Stomach (tissue), 4 donors: ENCODE measurements around the gene TUBB6.

Source experiments
- CTCF ChIP-seq, 7 experiments: fragments of 450-650 bp in 4 of 7; fragments of 200-600 bp in 3 of 7; sonication (generic) in 3 of 7; IDR thresholded peaks; one replicate each; pipeline ENCODE4 v1.5.1; 2016 to 2019; ENCODE audit warnings: antibody characterized with exemption in 7 of 7, control low read depth in 2 of 7, mild to moderate bottlenecking in 1 of 7
- EP300 ChIP-seq: sonication (generic); formaldehyde crosslinking; IDR thresholded peaks from one replicate; pipeline ENCODE4 v1.6.1; 2017; ENCODE audit warnings: antibody characterized with exemption
- POLR2A ChIP-seq, 4 donors: fragments of 450-650 bp; IDR thresholded peaks; one replicate each; pipeline ENCODE4 v1.6.1; 2016; ENCODE audit warnings: antibody characterized with exemption in 4 of 4, control low read depth in 2 of 4, mild to moderate bottlenecking in 1 of 4, moderate library complexity in 1 of 4

GRCh38 chr18:12334863-12335262 lies 26.8 kb downstream of the TUBB6 start:
- TF ChIP-seq POLR2A (IDR thresholded peaks at IDR 0.05): no peak
- no peak for TF ChIP-seq CTCF (IDR thresholded peaks at IDR 0.05)
- TF ChIP-seq EP300: no peak
